H1 (cell line): ENCODE data around the gene CNR1. TPM values are rescaled to one million over a fixed set of nuclear protein-coding genes. Genes with fewer than 3 reads are reported as not detected.

Experiments
- CTCF ChIA-PET: fragments of 300-600 bp; sonication (Branson Sonifier 250); formaldehyde crosslinking; loops from one replicate; lab custom pipeline; 2021; ENCODE audit not compliant: partially characterized antibody; lab: Charles Lee
- POLR2A ChIA-PET: fragments of 300-600 bp; sonication (Branson Sonifier 250); formaldehyde crosslinking; loops from one replicate; lab custom pipeline; 2021; ENCODE audit warnings: inconsistent platforms; ENCODE audit not compliant: partially characterized antibody; lab: Charles Lee
- DNase-seq, 2 experiments: peaks; one replicate each; pipeline versions ENCODE4 v3.0.0 to v3.0.0-alpha.2; 2010 to 2022; ENCODE audit warnings: low spot score in 2 of 2, low read depth in 1 of 2, mixed read lengths in 1 of 2
- FAIRE-seq: peaks from 2 replicates; lab custom pipeline; 2011; peaks lifted over from hg19 to GRCh38; lab: Jason Lieb, UNC
- H2AFZ ChIP-seq: 2 replicates; pipeline ENCODE4 v1.8.1; 2012; ENCODE audit warnings: low read length, inconsistent platforms
- H2AK5ac ChIP-seq: 2 replicates; pipeline ENCODE4 v1.6.1; 2013; ENCODE audit warnings: low read depth, low read length
- H2BK120ac ChIP-seq: replicated peaks from 2 replicates; pipeline ENCODE3; 2013; ENCODE audit warnings: low read depth, low read length, inconsistent platforms
- H2BK12ac ChIP-seq: 2 replicates; pipeline ENCODE4 v1.6.1; 2013; ENCODE audit warnings: low read depth, low read length
- H2BK15ac ChIP-seq: 2 replicates; pipeline ENCODE4 v1.6.1; 2013; ENCODE audit warnings: low read length
- H2BK20ac ChIP-seq: 2 replicates; pipeline ENCODE4 v1.6.1; 2013; ENCODE audit warnings: low read length
- H2BK5ac ChIP-seq: 2 replicates; pipeline ENCODE4 v1.6.1; 2013; ENCODE audit warnings: low read depth, low read length
- H3K14ac ChIP-seq: 2 replicates; pipeline ENCODE4 v1.6.1; 2013; ENCODE audit warnings: inconsistent platforms; ENCODE audit not compliant: insufficient read length
- H3K18ac ChIP-seq: 2 replicates; pipeline ENCODE4 v1.6.1; 2013; ENCODE audit warnings: low read length; ENCODE audit errors: extremely low read depth
- H3K23ac ChIP-seq: 2 replicates; pipeline ENCODE4 v1.6.1; 2013; ENCODE audit warnings: inconsistent platforms; ENCODE audit not compliant: insufficient read length
- H3K23me2 ChIP-seq: 2 replicates; pipeline ENCODE4 v1.6.1; 2013; ENCODE audit warnings: low read depth, low read length
- H3K27ac ChIP-seq: 2 replicates; pipeline ENCODE4 v1.6.1; 2011; ENCODE audit warnings: low read depth, low read length, inconsistent platforms
- H3K27me3 ChIP-seq, 4 experiments: replicated peaks in 1 of 4; 1 replicate in 1 of 4; 2 replicates in 3 of 4; pipeline versions ENCODE4 v1.6.1 to v1.8.1; 2011 to 2013; ENCODE audit warnings: low read length in 3 of 4, mild to moderate bottlenecking in 3 of 4, inconsistent platforms in 2 of 4, mixed read lengths in 2 of 4, moderate library complexity in 1 of 4; ENCODE audit not compliant: control insufficient read depth in 3 of 4, insufficient read depth in 3 of 4; ENCODE audit errors: extremely low read depth in 1 of 4
- H3K36me3 ChIP-seq, 4 experiments: 2 replicates each; pipeline versions ENCODE4 v1.6.1 to v1.8.1; 2011 to 2013; ENCODE audit warnings: mild to moderate bottlenecking in 4 of 4, low read length in 3 of 4, moderate library complexity in 2 of 4, control low read depth in 1 of 4, inconsistent platforms in 1 of 4; ENCODE audit not compliant: insufficient read depth in 4 of 4, control insufficient read depth in 2 of 4
- H3K4ac ChIP-seq: replicated peaks from 2 replicates; pipeline ENCODE3; 2013; ENCODE audit warnings: low read length, low read depth, mixed read lengths, inconsistent platforms; ENCODE audit not compliant: insufficient read length
- H3K4me1 ChIP-seq, 4 experiments: replicated peaks in 1 of 4; 1 replicate in 1 of 4; 2 replicates in 3 of 4; pipeline versions ENCODE4 v1.6.1 to v1.8.1; 2011 to 2013; ENCODE audit warnings: low read length in 3 of 4, inconsistent platforms in 2 of 4, mixed read lengths in 1 of 4; ENCODE audit not compliant: insufficient read depth in 4 of 4, control insufficient read depth in 3 of 4
- H3K4me2 ChIP-seq, 2 experiments: 2 replicates each; pipeline versions ENCODE4 v1.6.1 to v1.8.1; 2011 to 2013; ENCODE audit warnings: low read depth in 2 of 2, low read length in 2 of 2, control low read depth in 1 of 2, inconsistent platforms in 1 of 2, mild to moderate bottlenecking in 1 of 2; ENCODE audit not compliant: insufficient read depth in 1 of 2
- H3K4me3 ChIP-seq, 4 experiments: fragments of 200-600, 300-600 bp in 1 of 4; sonication (generic), shearing (Covaris generic), sonication (Bioruptor Twin) in 1 of 4; 2 replicates each; pipeline versions ENCODE4 v1.5.1 to v1.8.1; 2011 to 2016; ENCODE audit warnings: low read length in 4 of 4, low read depth in 3 of 4, control low read depth in 2 of 4, inconsistent platforms in 2 of 4, mild to moderate bottlenecking in 2 of 4, mixed read lengths in 1 of 4, moderate library complexity in 1 of 4; ENCODE audit not compliant: insufficient read depth in 2 of 4; ENCODE audit errors: extremely low read depth in 1 of 4
- H3K56ac ChIP-seq: replicated peaks from 2 replicates; pipeline ENCODE3; 2013; ENCODE audit warnings: low read depth, mild to moderate bottlenecking, mixed read lengths, low read length, inconsistent platforms; ENCODE audit not compliant: insufficient read length
- H3K79me1 ChIP-seq: 2 replicates; pipeline ENCODE4 v1.6.1; 2013; ENCODE audit warnings: low read depth, low read length, control low read depth
- H3K79me2 ChIP-seq, 2 experiments: 2 replicates each; pipeline versions ENCODE4 v1.6.1 to v1.8.1; 2012 to 2013; ENCODE audit warnings: low read length in 2 of 2, mild to moderate bottlenecking in 2 of 2, inconsistent platforms in 1 of 2; ENCODE audit not compliant: insufficient read depth in 2 of 2, control insufficient read depth in 1 of 2
- H3K9ac ChIP-seq, 4 experiments: replicated peaks in 1 of 4; 1 replicate in 1 of 4; 2 replicates in 3 of 4; pipeline versions ENCODE4 v1.6.1 to v1.8.1; 2011 to 2013; ENCODE audit warnings: low read depth in 3 of 4, low read length in 3 of 4, control low read depth in 2 of 4, mild to moderate bottlenecking in 2 of 4, moderate library complexity in 2 of 4, inconsistent platforms in 1 of 4; ENCODE audit errors: extremely low read depth in 1 of 4
- H3K9me3 ChIP-seq, 2 experiments: 2 replicates each; pipeline versions ENCODE4 v1.6.1 to v1.8.1; 2012 to 2013; ENCODE audit warnings: mild to moderate bottlenecking in 2 of 2, moderate library complexity in 2 of 2, control low read depth in 1 of 2, inconsistent platforms in 1 of 2, low read depth in 1 of 2, low read length in 1 of 2, mixed read lengths in 1 of 2; ENCODE audit not compliant: insufficient read depth in 2 of 2
- H4K20me1 ChIP-seq, 2 experiments: replicated peaks in 1 of 2; 2 replicates each; pipeline versions ENCODE3 to v1.8.1; 2011 to 2013; ENCODE audit warnings: inconsistent platforms in 2 of 2, low read length in 2 of 2, mild to moderate bottlenecking in 1 of 2; ENCODE audit not compliant: insufficient read depth in 2 of 2, control insufficient read depth in 1 of 2
- H4K5ac ChIP-seq: 2 replicates; pipeline ENCODE4 v1.6.1; 2013; ENCODE audit warnings: low read length, low read depth, mixed read lengths, inconsistent platforms; ENCODE audit not compliant: insufficient read length
- H4K8ac ChIP-seq: 2 replicates; pipeline ENCODE4 v1.8.0; 2013; ENCODE audit warnings: mild to moderate bottlenecking, moderate library complexity, low read length, inconsistent platforms; ENCODE audit not compliant: insufficient read depth; ENCODE audit errors: extremely low read depth
- H4K91ac ChIP-seq: replicated peaks from 2 replicates; pipeline ENCODE3; 2013; ENCODE audit warnings: low read length, mixed read lengths, inconsistent platforms; ENCODE audit not compliant: insufficient read length
- BACH1 ChIP-seq: IDR thresholded peaks from 2 replicates; pipeline ENCODE4 v1.6.1; 2012; ENCODE audit warnings: low read length, improper control_type of control experiment
- BCL11A ChIP-seq, 2 experiments: IDR thresholded peaks; one replicate each; pipeline ENCODE4 v1.6.1; 2011; ENCODE audit warnings: low read depth in 2 of 2, low read length in 2 of 2, mild to moderate bottlenecking in 2 of 2
- CBX5 ChIP-seq: fragments of 300-800, 300-1000 bp; sonication (generic); IDR thresholded peaks from 2 replicates; pipeline ENCODE4 v1.7.1; 2016; ENCODE audit warnings: antibody characterized with exemption, low read length, low read depth
- GABPA ChIP-seq: IDR thresholded peaks from 2 replicates; pipeline ENCODE4 v1.6.1; 2011; ENCODE audit warnings: mild to moderate bottlenecking, low read length, moderate library complexity, borderline replicate concordance; ENCODE audit not compliant: insufficient read depth
- NANOG ChIP-seq: IDR thresholded peaks from 2 replicates; pipeline ENCODE4 v1.6.1; 2011; ENCODE audit warnings: low read length, low read depth, mild to moderate bottlenecking, inconsistent platforms; ENCODE audit not compliant: insufficient read depth, poor library complexity, severe bottlenecking
- POU5F1 ChIP-seq: IDR thresholded peaks from 2 replicates; pipeline ENCODE4 v1.6.1; 2011; ENCODE audit warnings: low read depth, mild to moderate bottlenecking, low read length, moderate library complexity
- RFX5 ChIP-seq: IDR thresholded peaks from 2 replicates; pipeline ENCODE4 v1.6.1; 2011; ENCODE audit warnings: low read depth, low read length, improper control_type of control experiment, borderline replicate concordance
- SIN3A ChIP-seq, 2 experiments: IDR thresholded peaks in 1 of 2; conservative IDR thresholded peaks in 1 of 2; 2 replicates each; pipeline ENCODE4 v1.6.1; 2011 to 2012; ENCODE audit warnings: low read length in 2 of 2, improper control_type of control experiment in 1 of 2, low read depth in 1 of 2, mild to moderate bottlenecking in 1 of 2
- TAF7 ChIP-seq: optimal IDR thresholded peaks from 2 replicates; pipeline ENCODE3; 2011; ENCODE audit warnings: low read depth, mild to moderate bottlenecking, inconsistent platforms, low read length, moderate library complexity, borderline replicate concordance
- ZNF274 ChIP-seq: IDR thresholded peaks from 2 replicates; pipeline ENCODE4 v1.7.0; 2012; ENCODE audit warnings: low read length, borderline replicate concordance; ENCODE audit errors: extremely low read depth
- WGBS, 2 experiments: shearing (Covaris generic) in 1 of 2; methylation state at CpG; one replicate each; pipeline versions ENCODE4 v1.1.6 to v1.1.7; 2013 to 2015; ENCODE audit warnings: low lambda C conversion rate in 2 of 2, mixed read lengths in 2 of 2, inconsistent platforms in 1 of 2, low coverage in 1 of 2, missing lambda C conversion rate in 1 of 2; ENCODE audit not compliant: insufficient replicate concordance in 2 of 2, insufficient coverage in 1 of 2, insufficient read length in 1 of 2; ENCODE audit errors: extremely low coverage in 1 of 2, missing lambda C conversion rate in 1 of 2; 5-methylcytosine and 5-hydroxymethylcytosine counted together
- polyA plus RNA-seq, 7 experiments: library from polyadenylated mRNA; depleted of rRNA in 3 of 7; stranded (reverse) in 5 of 7; unstranded in 2 of 7; fragments of >200 nt in 5 of 7; fragments of 200-250 nt in 2 of 7; gene quantifications; 1 replicate in 5 of 7; 2 replicates in 1 of 7; 4 replicates in 1 of 7; pipeline versions ENCODE4 v1.2.1 to v1.2.3, GENCODE V29; 2011 to 2013; ENCODE audit warnings: missing spikeins in 2 of 7, mixed read lengths in 2 of 7
- total RNA-seq: library from RNA; stranded (reverse); fragmentation: NEBNext Ultra II Directional; extraction: Animal tissue kit (Norgen Biotek cat#: 25700); gene quantifications from 2 replicates; pipeline ENCODE4 v1.2.1, GENCODE V29; 2021
- TF ChIP-seq, protein P1 (sequence below): IDR thresholded peaks from 2 replicates; pipeline ENCODE4 v1.6.1; 2011; ENCODE audit warnings: low read depth, mild to moderate bottlenecking, low read length; ENCODE audit not compliant: insufficient read depth

Gene CNR1
- total and polyA plus RNA-seq, 2 of the 8 experiments (the other 6 are each of a cell fraction or from before 2014, with no cell fraction given) = 0.83 to 3.1 TPM

DNA sequence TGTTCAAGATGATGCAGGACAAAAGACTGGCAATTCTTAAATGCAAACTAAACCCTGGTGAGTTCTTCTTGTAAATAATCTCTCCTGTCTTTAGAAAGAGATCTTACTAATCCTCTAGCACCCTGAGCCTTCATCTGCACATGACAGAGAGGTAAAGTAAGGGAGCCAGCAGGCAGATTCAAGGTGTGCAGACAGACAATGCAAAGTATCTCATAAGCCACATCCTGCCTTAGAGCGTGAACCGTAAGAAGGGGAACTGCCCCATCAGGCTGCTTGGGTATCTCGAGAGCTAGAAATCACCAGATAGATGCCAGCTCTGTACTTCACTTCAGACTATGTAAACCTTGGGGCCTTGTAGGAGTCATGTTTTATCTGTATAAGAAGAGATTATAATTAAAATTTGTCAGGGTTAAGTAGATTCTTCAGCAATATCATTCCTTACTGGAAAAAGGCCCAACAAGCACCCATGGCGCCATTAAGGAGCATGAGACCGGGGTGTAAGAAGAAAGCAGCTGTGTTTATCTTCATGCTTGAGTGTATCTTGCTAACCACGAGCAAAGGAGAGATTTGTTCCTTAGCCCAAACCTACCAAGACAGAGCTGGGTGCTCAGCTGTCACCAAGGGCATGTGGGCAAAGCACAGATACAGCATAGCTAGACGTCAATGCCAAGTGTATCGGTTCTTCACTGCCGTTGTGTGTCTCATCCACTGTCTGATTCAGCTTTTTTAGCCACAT is 24.4 kb downstream of the CNR1 start:
- WGBS, 2 experiments = 85% methylated on average over 9 of the region's 9 CpGs; no CpG with 5 or more reads in 1 of the 2 experiments
- H3K18ac ChIP-seq = no peak overlapping the region; the same call in 1 of the 2 replicates
- POLR2A ChIA-PET = no interaction called here
- H4K5ac ChIP-seq = no peak overlapping the region
- no peaks in the 10 kb centered on the region for H4K20me1 ChIP-seq
- TF ChIP-seq SIN3A (conservative IDR thresholded peaks at IDR 0.05 in 1 of 2, IDR thresholded peaks at IDR 0.05 in 1 of 2; ENCODE audit: low read depth in 1 of 2, low read length in 2 of 2) (no peak), RFX5 (no peak), GABPA (no peak), CBX5 (no peak), ZNF274 (no peak), NANOG (no peak), TAF7 (no peak), POU5F1 (no peak), BCL11A (IDR thresholded peaks at IDR 0.05; ENCODE audit: low read depth in 2 of 2, low read length in 2 of 2) (no peak), BACH1 (no peak)
- TF ChIP-seq, protein P1, sequence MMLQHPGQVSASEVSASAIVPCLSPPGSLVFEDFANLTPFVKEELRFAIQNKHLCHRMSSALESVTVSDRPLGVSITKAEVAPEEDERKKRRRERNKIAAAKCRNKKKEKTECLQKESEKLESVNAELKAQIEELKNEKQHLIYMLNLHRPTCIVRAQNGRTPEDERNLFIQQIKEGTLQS = no peak
- TF ChIP-seq, all 59 proteins: peak for 0
- Histone ChIP-seq H3K4ac (no peak overlapping the region), H3K9ac (no peak overlapping the region), H2BK120ac (no peak overlapping the region), H3K4me1 (peaks cover 0 to 8% (median 1%) of the 10 kb centered on the region in 4 experiments; a peak in 2 of 7 replicates), H2BK15ac (no peak overlapping the region), H2AK5ac (no peak overlapping the region), H3K79me2 (no peaks in the 10 kb centered on the region), H4K91ac (no peak overlapping the region), H3K23me2 (no peaks in the 10 kb centered on the region), H3K4me3 (no peak overlapping the region), H3K9me3 (no peaks in the 10 kb centered on the region; a peak in 1 of 4 replicates), H3K36me3 (no peaks in the 10 kb centered on the region), H3K27me3 (peaks cover 0 to 3% (median 0%) of the 10 kb centered on the region in 4 experiments; a peak in 1 of 7 replicates), H2BK5ac (no peak overlapping the region), H3K56ac (no peak overlapping the region), H2BK12ac (no peak overlapping the region), H3K4me2 (no peak overlapping the region), H3K79me1 (no peaks in the 10 kb centered on the region), H4K8ac (no peak overlapping the region), H3K14ac (no peak overlapping the region), H3K27ac (no peak overlapping the region), H2AFZ (no peak overlapping the region), H2BK20ac (no peak overlapping the region), H3K23ac (no peak overlapping the region)
- CTCF ChIA-PET = interaction anchor here (0.6 kb wide), 1 partner anchor 18 kb away, joined by 3 read pairs; no protein-coding TSS in a partner anchor
- no peak for DNase-seq
- FAIRE-seq = no peak
